ENCODE data around the gene SIK3. TPM values are rescaled to one million over a fixed set of nuclear protein-coding genes. Genes with fewer than 3 reads are reported as not detected.

SIK3 gene
- total and polyA plus RNA-seq, 11 donors: 11.8 to 67.4 (median 38.1) TPM

DNA sequence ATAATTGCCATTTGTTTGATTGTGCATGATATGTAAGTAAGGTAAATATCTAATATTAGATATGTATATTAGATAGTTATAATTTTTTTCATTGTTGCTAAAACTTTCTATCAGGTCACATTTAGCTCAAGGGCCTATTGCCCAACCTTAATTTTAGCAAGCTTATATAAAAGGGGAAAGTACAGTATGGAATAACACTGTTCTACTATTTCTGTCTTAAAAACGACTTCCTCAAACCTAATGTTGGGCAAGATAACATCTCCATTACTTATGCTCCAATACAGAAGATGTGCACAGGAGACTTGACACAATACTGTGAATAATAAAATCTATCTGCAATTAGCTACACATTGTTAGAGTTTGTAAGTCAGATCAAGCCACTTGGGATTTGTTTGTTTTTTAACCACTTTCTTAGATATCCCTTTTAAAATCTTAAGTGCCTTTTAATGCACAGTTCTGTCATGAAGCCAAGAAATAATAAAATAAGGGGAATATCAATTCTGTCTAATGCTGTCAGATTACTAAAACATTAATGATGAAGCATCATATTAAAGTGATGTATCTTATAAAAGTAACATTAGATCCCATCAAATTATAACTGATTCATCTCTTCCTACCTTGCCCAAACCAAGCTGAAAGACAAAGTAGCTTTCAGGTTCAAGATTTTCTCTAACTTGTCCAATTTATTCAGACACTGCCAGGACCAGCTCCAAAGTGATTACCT lies 98.1 kb downstream of the SIK3 start:
- no peak for DNase-seq
- Histone ChIP-seq H3K4me1 (peaks cover 0 to 48% (median 16%) of the 10 kb centered on the region in 12 donors), H3K9me3 (no peaks in the 10 kb centered on the region), H3K27me3 (no peaks in the 10 kb centered on the region), H3K27ac (no peak overlapping the region), H3K4me3 (no peak overlapping the region), H3K36me3 (peaks cover 0 to 2% (median 0%) of the 10 kb centered on the region in 9 donors)
- TF ChIP-seq, protein P1, sequence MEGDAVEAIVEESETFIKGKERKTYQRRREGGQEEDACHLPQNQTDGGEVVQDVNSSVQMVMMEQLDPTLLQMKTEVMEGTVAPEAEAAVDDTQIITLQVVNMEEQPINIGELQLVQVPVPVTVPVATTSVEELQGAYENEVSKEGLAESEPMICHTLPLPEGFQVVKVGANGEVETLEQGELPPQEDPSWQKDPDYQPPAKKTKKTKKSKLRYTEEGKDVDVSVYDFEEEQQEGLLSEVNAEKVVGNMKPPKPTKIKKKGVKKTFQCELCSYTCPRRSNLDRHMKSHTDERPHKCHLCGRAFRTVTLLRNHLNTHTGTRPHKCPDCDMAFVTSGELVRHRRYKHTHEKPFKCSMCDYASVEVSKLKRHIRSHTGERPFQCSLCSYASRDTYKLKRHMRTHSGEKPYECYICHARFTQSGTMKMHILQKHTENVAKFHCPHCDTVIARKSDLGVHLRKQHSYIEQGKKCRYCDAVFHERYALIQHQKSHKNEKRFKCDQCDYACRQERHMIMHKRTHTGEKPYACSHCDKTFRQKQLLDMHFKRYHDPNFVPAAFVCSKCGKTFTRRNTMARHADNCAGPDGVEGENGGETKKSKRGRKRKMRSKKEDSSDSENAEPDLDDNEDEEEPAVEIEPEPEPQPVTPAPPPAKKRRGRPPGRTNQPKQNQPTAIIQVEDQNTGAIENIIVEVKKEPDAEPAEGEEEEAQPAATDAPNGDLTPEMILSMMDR (IDR thresholded peaks at IDR 0.05): no peak
- WGBS, 4 donors: 23 to 33% (median 28%) methylated on average over 1 of the region's 1 CpG
- intact Hi-C loops (cut with DNase I): no loop called here
- peak in 1 of 4 donors; percentile 50 for ATAC-seq

DNA sequence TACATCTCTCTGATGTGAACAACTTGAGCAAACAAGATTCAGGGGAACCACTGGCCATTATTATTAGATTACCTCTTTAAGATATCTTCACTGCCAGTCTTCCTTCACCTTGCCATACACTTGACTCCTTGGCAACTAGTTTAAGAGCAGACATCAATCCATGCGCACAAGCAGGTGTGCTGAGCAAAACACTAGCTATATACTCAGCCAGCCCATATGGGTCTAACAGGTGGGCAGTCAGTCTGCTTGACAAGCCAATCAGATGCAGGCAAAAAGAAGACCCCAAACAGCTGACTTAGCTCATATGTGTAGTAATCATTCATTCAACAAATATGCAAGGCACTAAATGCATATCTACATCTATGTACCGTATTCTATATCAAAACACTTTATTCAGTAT lies 101.2 kb downstream of the SIK3 start:
- no peak overlapping the region for H3K27ac ChIP-seq
- intact Hi-C loops (cut with DNase I): no loop called here
- H3K4me1 ChIP-seq: peaks cover 0 to 44% (median 25%) of the 10 kb centered on the region in 12 donors
- no peaks in the 10 kb centered on the region for H3K9me3 ChIP-seq
- H3K4me3 ChIP-seq: no peak overlapping the region
- TF ChIP-seq, protein P1 (IDR thresholded peaks at IDR 0.05): no peak
- no peak for TF ChIP-seq POLR2A (IDR thresholded peaks at IDR 0.05)
- DNase-seq: no peak
- no peak for ATAC-seq
- WGBS, 4 donors: 96 to 99% (median 97%) methylated on average over 2 of the region's 2 CpGs
- H3K36me3 ChIP-seq: no peaks in the 10 kb centered on the region
- no peaks in the 10 kb centered on the region for H3K27me3 ChIP-seq

DNA sequence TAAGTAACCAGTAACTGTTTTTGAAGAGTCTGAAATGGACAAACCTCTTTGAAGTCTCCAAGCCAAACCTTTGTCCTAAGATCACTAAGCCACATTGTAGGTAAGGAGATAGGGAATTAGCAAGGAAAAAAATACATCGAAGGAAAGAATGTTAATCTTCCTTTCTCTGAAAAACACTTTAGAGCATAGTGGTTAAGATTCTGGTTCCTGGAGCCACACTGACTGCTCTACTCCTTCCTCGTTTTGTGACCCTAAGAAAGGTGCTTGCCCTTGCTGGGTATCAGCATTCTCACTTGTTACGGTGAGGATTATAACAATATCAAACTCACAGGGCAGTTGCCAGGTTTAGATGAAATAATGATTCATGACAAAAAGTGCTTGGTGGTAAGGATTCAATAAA lies 104.0 kb downstream of the SIK3 start:
- H3K4me1 ChIP-seq: peaks cover 0 to 39% (median 29%) of the 10 kb centered on the region in 12 donors
- peak overlapping the region in 5 of 12 donors; percentile 10 to 21 (median 18) for H3K27ac ChIP-seq
- H3K9me3 ChIP-seq: no peaks in the 10 kb centered on the region
- DNase-seq: no peak
- H3K4me3 ChIP-seq: no peak overlapping the region
- H3K27me3 ChIP-seq: no peaks in the 10 kb centered on the region
- 47 to 61% (median 54%) methylated on average over 3 of the region's 3 CpGs for WGBS, 4 donors
- TF ChIP-seq, protein P1 (IDR thresholded peaks at IDR 0.05): no peak
- TF ChIP-seq POLR2A (IDR thresholded peaks at IDR 0.05): no peak
- H3K36me3 ChIP-seq: no peaks in the 10 kb centered on the region
- intact Hi-C loops (cut with DNase I): loop anchor here in 1 of 10 donors (5.0 kb wide), 1 partner anchor 62 kb away; no protein-coding TSS in a partner anchor
- ATAC-seq: no peak

DNA sequence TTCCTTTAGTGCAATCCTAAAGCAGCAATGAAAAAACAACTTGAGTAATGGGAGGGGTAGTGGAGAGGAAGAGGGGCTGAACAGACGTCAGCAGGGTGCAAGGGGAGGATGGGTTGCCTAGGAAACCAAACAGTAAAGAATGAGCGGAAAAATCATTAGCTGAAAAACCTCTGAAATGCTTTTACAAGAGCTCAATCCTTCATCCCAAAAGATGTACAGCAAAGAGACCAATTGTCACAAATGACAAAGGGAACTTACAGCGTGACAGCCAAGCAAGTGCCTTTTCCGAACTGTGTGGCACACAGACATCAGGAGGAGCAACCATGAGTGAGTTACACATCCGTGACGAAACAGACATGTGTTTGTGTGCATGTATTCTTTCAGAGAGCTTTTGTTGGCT lies 104.6 kb downstream of the SIK3 start:
- Histone ChIP-seq H3K9me3 (no peaks in the 10 kb centered on the region), H3K4me1 (peaks cover 0 to 44% (median 34%) of the 10 kb centered on the region in 12 donors), H3K27ac (peak overlapping the region in 5 of 12 donors; percentile 5 to 21 (median 18)), H3K27me3 (no peaks in the 10 kb centered on the region), H3K4me3 (no peak overlapping the region), H3K36me3 (no peaks in the 10 kb centered on the region)
- no peak for TF ChIP-seq POLR2A (IDR thresholded peaks at IDR 0.05)
- TF ChIP-seq, protein P1 (IDR thresholded peaks at IDR 0.05): no peak
- 24 to 40% (median 35%) methylated on average over 6 of the region's 6 CpGs for WGBS, 4 donors
- ATAC-seq (peak in 2 of 4 donors; percentile 25 to 78), DNase-seq (peak in 1 of 5 donors; percentile 16)
- intact Hi-C loops (cut with DNase I): loop anchor here in 1 of 10 donors (5.0 kb wide), 1 partner anchor 61 kb away; no protein-coding TSS in a partner anchor

Measured in heart left ventricle (tissue), 16 donors.